ENCODE measurements around the gene SLC52A1.

Gene SLC52A1

DNA sequence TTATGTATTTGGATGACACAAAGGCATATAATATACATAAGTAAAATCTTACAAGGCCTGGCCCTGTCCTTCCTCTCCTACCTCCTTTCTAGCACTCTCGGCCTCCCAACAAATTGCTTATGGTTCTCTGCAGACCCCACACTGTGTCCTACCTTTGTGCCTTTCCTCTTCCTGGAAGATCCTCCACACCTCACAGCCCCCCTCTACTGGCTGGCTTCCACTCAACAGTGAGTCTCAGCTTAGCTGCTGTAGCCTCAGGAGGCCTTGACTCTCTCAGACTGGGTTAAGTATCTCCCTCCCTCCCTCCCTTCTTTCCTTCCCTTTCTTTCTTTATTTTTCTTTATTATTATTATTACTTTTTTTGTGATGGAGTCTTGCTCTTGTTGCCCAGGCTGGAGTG lies 8.3 kb upstream of the SLC52A1 start:
- TF ChIP-seq, protein P1, sequence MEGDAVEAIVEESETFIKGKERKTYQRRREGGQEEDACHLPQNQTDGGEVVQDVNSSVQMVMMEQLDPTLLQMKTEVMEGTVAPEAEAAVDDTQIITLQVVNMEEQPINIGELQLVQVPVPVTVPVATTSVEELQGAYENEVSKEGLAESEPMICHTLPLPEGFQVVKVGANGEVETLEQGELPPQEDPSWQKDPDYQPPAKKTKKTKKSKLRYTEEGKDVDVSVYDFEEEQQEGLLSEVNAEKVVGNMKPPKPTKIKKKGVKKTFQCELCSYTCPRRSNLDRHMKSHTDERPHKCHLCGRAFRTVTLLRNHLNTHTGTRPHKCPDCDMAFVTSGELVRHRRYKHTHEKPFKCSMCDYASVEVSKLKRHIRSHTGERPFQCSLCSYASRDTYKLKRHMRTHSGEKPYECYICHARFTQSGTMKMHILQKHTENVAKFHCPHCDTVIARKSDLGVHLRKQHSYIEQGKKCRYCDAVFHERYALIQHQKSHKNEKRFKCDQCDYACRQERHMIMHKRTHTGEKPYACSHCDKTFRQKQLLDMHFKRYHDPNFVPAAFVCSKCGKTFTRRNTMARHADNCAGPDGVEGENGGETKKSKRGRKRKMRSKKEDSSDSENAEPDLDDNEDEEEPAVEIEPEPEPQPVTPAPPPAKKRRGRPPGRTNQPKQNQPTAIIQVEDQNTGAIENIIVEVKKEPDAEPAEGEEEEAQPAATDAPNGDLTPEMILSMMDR (IDR thresholded peaks at IDR 0.05), result no peak
- TF ChIP-seq ZFX (IDR thresholded peaks at IDR 0.05; ENCODE audit: borderline replicate concordance), result no peak
- H3K27ac ChIP-seq, result no peak overlapping the region

GRCh38 chr17:5042157-5043022 lies 7.2 kb upstream of the SLC52A1 start:
- TF ChIP-seq, protein P1 (IDR thresholded peaks at IDR 0.05), result no peak
- no peak for TF ChIP-seq ZFX (IDR thresholded peaks at IDR 0.05; ENCODE audit: borderline replicate concordance)
- no peak overlapping the region for H3K27ac ChIP-seq

DNA sequence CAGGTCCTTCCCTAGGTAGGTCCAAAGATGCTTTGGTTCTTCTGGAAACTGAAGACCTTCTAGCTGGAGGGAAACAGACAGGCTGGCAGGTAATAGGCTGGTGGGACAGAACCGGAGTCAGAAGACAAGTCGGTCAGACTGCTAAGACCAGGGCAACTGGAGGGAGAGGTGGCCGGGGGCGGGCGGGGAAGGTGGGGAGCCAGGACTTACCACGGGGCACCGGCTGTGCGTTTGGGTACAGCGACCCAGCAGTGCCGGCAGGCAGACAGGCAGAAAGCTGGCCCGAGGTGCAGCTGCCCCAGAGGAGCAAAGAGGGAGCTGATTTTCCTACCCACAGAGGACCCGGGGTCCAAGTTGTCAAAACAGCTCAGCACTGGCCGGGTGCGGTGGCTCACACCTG lies 575 bp downstream of the SLC52A1 start:
- no peak overlapping the region for H3K27ac ChIP-seq
- no peak for TF ChIP-seq ZFX (IDR thresholded peaks at IDR 0.05; ENCODE audit: borderline replicate concordance)
- TF ChIP-seq, protein P1 (IDR thresholded peaks at IDR 0.05), result no peak

GRCh38 chr17:5034063-5034462 lies 1.2 kb downstream of the SLC52A1 start:
- TF ChIP-seq, protein P1 (IDR thresholded peaks at IDR 0.05), result no peak
- TF ChIP-seq ZFX (IDR thresholded peaks at IDR 0.05; ENCODE audit: borderline replicate concordance), result no peak

DNA sequence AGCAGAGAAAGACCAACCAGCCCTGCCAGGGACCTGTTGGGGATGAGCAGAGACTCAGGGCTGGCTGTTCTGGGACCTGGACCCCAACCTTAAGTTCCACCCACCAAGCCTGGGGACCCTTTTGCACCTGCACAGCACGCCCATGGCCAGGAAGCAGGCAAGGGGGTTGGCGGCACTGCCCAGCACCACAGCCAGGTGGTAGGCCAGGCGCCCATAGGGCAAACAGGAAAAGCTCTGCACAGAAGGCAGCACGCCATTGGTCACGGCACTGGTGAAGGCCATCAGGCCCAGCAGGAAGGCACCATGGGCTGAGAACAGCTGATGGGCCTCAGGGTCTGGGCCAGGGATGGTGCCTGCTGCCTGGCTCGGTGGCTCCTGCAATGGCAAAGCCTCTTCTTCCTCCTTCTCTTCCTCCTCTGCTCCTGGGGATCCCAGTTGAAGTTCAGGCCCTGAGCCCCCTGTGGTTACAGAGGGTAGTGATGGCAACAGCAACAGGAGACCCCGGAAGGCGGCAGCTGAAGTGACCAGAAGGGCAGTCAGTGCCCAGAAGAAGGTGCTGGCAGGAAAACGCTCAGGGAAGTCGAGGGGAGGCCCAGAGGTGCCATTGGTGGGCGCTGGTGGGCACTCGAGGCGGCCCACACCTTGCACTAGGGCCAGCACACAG lies 1.7 kb downstream of the SLC52A1 start:
- TF ChIP-seq, protein P1 (IDR thresholded peaks at IDR 0.05), result no peak
- TF ChIP-seq ZFX (IDR thresholded peaks at IDR 0.05; ENCODE audit: borderline replicate concordance), result no peak
- H3K27ac ChIP-seq, result no peak overlapping the region

More at GRCh38 chr17:5034063-5034462, 1.2 kb downstream of the SLC52A1 start:
- H3K27ac ChIP-seq, result no peak overlapping the region

DNA sequence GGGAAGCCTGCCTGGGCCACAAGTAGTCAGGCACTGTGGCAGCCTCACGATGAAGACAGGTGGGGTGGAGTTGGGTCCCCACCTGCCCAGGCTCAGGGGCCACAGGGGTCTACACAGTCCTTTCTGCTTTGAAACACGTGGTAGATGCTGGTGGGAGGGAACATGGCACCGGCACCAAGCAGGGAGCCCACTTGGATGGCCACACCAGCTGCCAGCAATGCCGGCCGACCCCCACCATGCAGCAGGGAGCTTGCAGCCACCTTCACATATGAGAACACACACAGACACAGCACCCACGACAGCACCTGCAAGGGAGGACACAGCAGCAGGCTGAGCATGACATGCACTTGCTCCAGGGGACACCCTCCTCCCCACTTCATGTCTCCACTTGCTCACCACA lies 2.4 kb downstream of the SLC52A1 start:
- H3K27ac ChIP-seq, result no peak overlapping the region

More for the DNA sequence above, 2.4 kb downstream of the SLC52A1 start:
- no peak for TF ChIP-seq ZFX (IDR thresholded peaks at IDR 0.05; ENCODE audit: borderline replicate concordance)
- TF ChIP-seq, protein P1 (IDR thresholded peaks at IDR 0.05), result no peak

Data from 22Rv1 (cell line).